Choroid plexus epithelial cell (primary cell): ENCODE results near the gene LRIT2.
"Not testable (repeated sequence)": the region's sequence is repeated elsewhere in the genome, so short reads cannot be mapped to it uniquely, and the experiment has no call there.

Experiments used
- DNase-seq: peaks from one replicate; pipeline ENCODE4 v3.0.0-alpha.2; 2010; ENCODE audit warnings: low read depth
- H3K4me3 ChIP-seq: 2 replicates; pipeline ENCODE4 v1.5.1; 2011; ENCODE audit warnings: low read depth, mild to moderate bottlenecking, control low read depth, low read length, moderate library complexity
- CTCF ChIP-seq: conservative IDR thresholded peaks from 2 replicates; pipeline ENCODE4 v1.5.1; 2011; ENCODE audit warnings: low read depth, mild to moderate bottlenecking, control low read depth, inconsistent platforms, low read length, moderate library complexity

Gene LRIT2

GRCh38 chr10:84185526-84186175 is 39.7 kb downstream of the LRIT2 start:
- no peak for TF ChIP-seq CTCF
- no peak for DNase-seq
- H3K4me3 ChIP-seq: no peak overlapping the region

GRCh38 chr10:84184517-84184916 is 40.8 kb downstream of the LRIT2 start:
- TF ChIP-seq CTCF: no peak
- no peak overlapping the region for H3K4me3 ChIP-seq
- no peak for DNase-seq

GRCh38 chr10:84181631-84182030 is 43.7 kb downstream of the LRIT2 start:
- no peak overlapping the region for H3K4me3 ChIP-seq
- no peak for DNase-seq

GRCh38 chr10:84180386-84180785 is 45.0 kb downstream of the LRIT2 start:
- DNase-seq, H3K4me3 ChIP-seq: not testable (repeated sequence)

More at GRCh38 chr10:84181631-84182030, 43.7 kb downstream of the LRIT2 start:
- no peak for TF ChIP-seq CTCF

- peak; percentile 14 for DNase-seq
- TF ChIP-seq CTCF: no peak
- no peak overlapping the region for H3K4me3 ChIP-seq
Measured at GRCh38 chr10:84179059-84179710, 46.2 kb downstream of the LRIT2 start.

GRCh38 chr10:84178160-84178609 is 47.2 kb downstream of the LRIT2 start:
- H3K4me3 ChIP-seq: no peak overlapping the region
- no peak for TF ChIP-seq CTCF
- no peak for DNase-seq

- TF ChIP-seq CTCF: no peak
- H3K4me3 ChIP-seq: no peak overlapping the region
- DNase-seq: no peak
Measured at GRCh38 chr10:84177541-84178141, 47.7 kb downstream of the LRIT2 start.
